Astrocyte (in vitro differentiated cells and primary cell): Measurements from ENCODE around the gene ARHGAP6. TPM values are rescaled to one million over a fixed set of nuclear protein-coding genes. Genes with fewer than 3 reads are reported as not detected.

Experiments
- DNase-seq: peaks from one replicate; pipeline ENCODE4 v3.0.0-alpha.2; 2010; ENCODE audit warnings: low read depth
- FAIRE-seq: peaks from 2 replicates; lab custom pipeline; 2011; peaks lifted over from hg19 to GRCh38; lab: Jason Lieb, UNC
- H2AFZ ChIP-seq: 2 replicates; pipeline ENCODE4 v1.6.0; 2012; ENCODE audit warnings: low read depth, low read length, inconsistent platforms
- H3K27ac ChIP-seq: 2 replicates; pipeline ENCODE4 v1.5.1; 2011; ENCODE audit warnings: low read depth, low read length, inconsistent platforms
- H3K27me3 ChIP-seq: 2 replicates; pipeline ENCODE4 v1.6.0; 2011; ENCODE audit warnings: low read length, inconsistent platforms; ENCODE audit not compliant: insufficient read depth
- H3K36me3 ChIP-seq: 2 replicates; pipeline ENCODE4 v1.5.1; 2011; ENCODE audit warnings: low read length, inconsistent platforms; ENCODE audit not compliant: insufficient read depth
- H3K4me1 ChIP-seq: 2 replicates; pipeline ENCODE4 v1.5.1; 2011; ENCODE audit warnings: low read length, inconsistent platforms; ENCODE audit not compliant: insufficient read depth
- H3K4me2 ChIP-seq: 2 replicates; pipeline ENCODE4 v1.6.0; 2012; ENCODE audit warnings: low read length, inconsistent platforms
- H3K4me3 ChIP-seq: 2 replicates; pipeline ENCODE4 v1.5.1; 2011; ENCODE audit warnings: low read depth, mild to moderate bottlenecking, low read length, inconsistent platforms; ENCODE audit not compliant: insufficient read depth
- H3K79me2 ChIP-seq: 2 replicates; pipeline ENCODE4 v1.6.0; 2012; ENCODE audit warnings: mild to moderate bottlenecking, low read length, inconsistent platforms; ENCODE audit not compliant: insufficient read depth
- H3K9ac ChIP-seq: 2 replicates; pipeline ENCODE4 v1.6.0; 2012; ENCODE audit warnings: mild to moderate bottlenecking, low read length, inconsistent platforms
- H3K9me3 ChIP-seq: 2 replicates; pipeline ENCODE4 v1.5.1; 2012; ENCODE audit warnings: low read depth, mild to moderate bottlenecking, low read length, inconsistent platforms; ENCODE audit not compliant: insufficient read depth
- H4K20me1 ChIP-seq: 2 replicates; pipeline ENCODE4 v1.6.0; 2012; ENCODE audit warnings: low read length, inconsistent platforms; ENCODE audit not compliant: insufficient read depth
- H3K27ac Mint-ChIP-seq: one replicate; pipeline ENCODE4 v1.8.0; 2021; ENCODE audit warnings: mild to moderate bottlenecking, mixed read lengths; ENCODE audit not compliant: unreplicated experiment
- H3K27me3 Mint-ChIP-seq: one replicate; pipeline ENCODE4 v1.8.0; 2021; ENCODE audit warnings: low read depth, mixed read lengths; ENCODE audit not compliant: unreplicated experiment
- H3K36me3 Mint-ChIP-seq: one replicate; pipeline ENCODE4 v1.8.0; 2021; ENCODE audit warnings: low read depth, mixed read lengths; ENCODE audit not compliant: unreplicated experiment
- H3K4me1 Mint-ChIP-seq: one replicate; pipeline ENCODE4 v1.8.0; 2021; ENCODE audit warnings: low read depth, mixed read lengths; ENCODE audit not compliant: unreplicated experiment
- H3K4me3 Mint-ChIP-seq: one replicate; pipeline ENCODE4 v1.8.0; 2021; ENCODE audit warnings: mild to moderate bottlenecking, moderate library complexity, mixed read lengths; ENCODE audit not compliant: unreplicated experiment
- H3K9me3 Mint-ChIP-seq: one replicate; pipeline ENCODE4 v1.8.0; 2021; ENCODE audit warnings: mild to moderate bottlenecking, mixed read lengths; ENCODE audit not compliant: unreplicated experiment
- EZH2 ChIP-seq: IDR thresholded peaks from 2 replicates; pipeline ENCODE4 v1.6.1; 2012; ENCODE audit warnings: mild to moderate bottlenecking, low read length, inconsistent platforms; ENCODE audit not compliant: insufficient read depth
- total RNA-seq: library from RNA; stranded (reverse); gene quantifications from 2 replicates; pipeline ENCODE4 v1.2.1, GENCODE V29; 2021
- TF ChIP-seq, protein P1 (sequence below): IDR thresholded peaks from 2 replicates; pipeline ENCODE4 v1.5.1; 2011; ENCODE audit warnings: low read depth, mild to moderate bottlenecking, inconsistent platforms, low read length, moderate library complexity; ENCODE audit not compliant: insufficient read depth

The ARHGAP6 gene
- total RNA-seq, 1 donor from 2014 or later = 0.30 TPM

GRCh38 chrX:11214346-11215190 lies 451.2 kb downstream of the ARHGAP6 start:
- no peak overlapping the region for H3K4me3 Mint-ChIP-seq
- H3K4me3 ChIP-seq = no peak overlapping the region
- H3K4me1 Mint-ChIP-seq = no peaks in the 10 kb centered on the region
- no peaks in the 10 kb centered on the region for H3K27me3 Mint-ChIP-seq
- H3K9me3 Mint-ChIP-seq = no peaks in the 10 kb centered on the region
- TF ChIP-seq EZH2 = no peak
- TF ChIP-seq, protein P1, sequence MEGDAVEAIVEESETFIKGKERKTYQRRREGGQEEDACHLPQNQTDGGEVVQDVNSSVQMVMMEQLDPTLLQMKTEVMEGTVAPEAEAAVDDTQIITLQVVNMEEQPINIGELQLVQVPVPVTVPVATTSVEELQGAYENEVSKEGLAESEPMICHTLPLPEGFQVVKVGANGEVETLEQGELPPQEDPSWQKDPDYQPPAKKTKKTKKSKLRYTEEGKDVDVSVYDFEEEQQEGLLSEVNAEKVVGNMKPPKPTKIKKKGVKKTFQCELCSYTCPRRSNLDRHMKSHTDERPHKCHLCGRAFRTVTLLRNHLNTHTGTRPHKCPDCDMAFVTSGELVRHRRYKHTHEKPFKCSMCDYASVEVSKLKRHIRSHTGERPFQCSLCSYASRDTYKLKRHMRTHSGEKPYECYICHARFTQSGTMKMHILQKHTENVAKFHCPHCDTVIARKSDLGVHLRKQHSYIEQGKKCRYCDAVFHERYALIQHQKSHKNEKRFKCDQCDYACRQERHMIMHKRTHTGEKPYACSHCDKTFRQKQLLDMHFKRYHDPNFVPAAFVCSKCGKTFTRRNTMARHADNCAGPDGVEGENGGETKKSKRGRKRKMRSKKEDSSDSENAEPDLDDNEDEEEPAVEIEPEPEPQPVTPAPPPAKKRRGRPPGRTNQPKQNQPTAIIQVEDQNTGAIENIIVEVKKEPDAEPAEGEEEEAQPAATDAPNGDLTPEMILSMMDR = no peak
- no peak overlapping the region for H3K27ac ChIP-seq
- no peak overlapping the region for H2AFZ ChIP-seq
- H3K27me3 ChIP-seq = no peaks in the 10 kb centered on the region
- no peak overlapping the region for H3K4me2 ChIP-seq
- no peaks in the 10 kb centered on the region for H4K20me1 ChIP-seq
- no peak for FAIRE-seq
- no peaks in the 10 kb centered on the region for H3K36me3 ChIP-seq
- no peaks in the 10 kb centered on the region for H3K9me3 ChIP-seq
- no peak for DNase-seq
- no peaks in the 10 kb centered on the region for H3K4me1 ChIP-seq
- no peak overlapping the region for H3K27ac Mint-ChIP-seq
- H3K9ac ChIP-seq = no peak overlapping the region
- no peaks in the 10 kb centered on the region for H3K36me3 Mint-ChIP-seq
- H3K79me2 ChIP-seq = no peaks in the 10 kb centered on the region

DNA sequence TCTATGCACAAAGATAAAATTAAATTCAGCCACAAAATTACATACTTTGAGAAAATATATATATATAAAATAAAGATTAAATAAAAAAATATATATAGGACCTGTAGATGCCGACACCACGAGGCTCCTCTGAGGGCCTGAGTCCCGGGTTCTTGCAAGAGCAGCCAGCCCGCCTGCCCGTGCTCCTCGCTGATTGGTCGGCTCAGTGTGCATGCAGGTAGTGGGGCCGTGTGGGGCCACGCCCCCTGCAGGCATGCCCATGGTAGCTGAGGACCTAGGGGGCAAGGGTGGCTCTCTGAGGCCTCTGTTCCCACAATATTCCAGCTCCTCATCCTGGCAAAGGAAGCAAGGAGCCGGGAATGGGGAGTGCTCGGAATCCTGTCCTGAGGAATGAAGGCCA lies 453.0 kb downstream of the ARHGAP6 start:
- DNase-seq (no peak), FAIRE-seq (no peak)
- Histone ChIP-seq H2AFZ (no peak overlapping the region), H3K4me3 (no peak overlapping the region), H4K20me1 (no peaks in the 10 kb centered on the region), H3K9me3 (no peaks in the 10 kb centered on the region), H3K36me3 (no peaks in the 10 kb centered on the region), H3K27me3 (no peaks in the 10 kb centered on the region), H3K9ac (no peak overlapping the region), H3K79me2 (no peaks in the 10 kb centered on the region), H3K27ac (no peak overlapping the region), H3K4me2 (no peak overlapping the region), H3K4me1 (no peaks in the 10 kb centered on the region)
- no peaks in the 10 kb centered on the region for H3K36me3 Mint-ChIP-seq
- TF ChIP-seq EZH2 = no peak
- TF ChIP-seq, protein P1 = no peak
- H3K9me3 Mint-ChIP-seq = no peaks in the 10 kb centered on the region
- no peak overlapping the region for H3K27ac Mint-ChIP-seq
- H3K4me3 Mint-ChIP-seq = no peak overlapping the region
- no peaks in the 10 kb centered on the region for H3K27me3 Mint-ChIP-seq
- no peaks in the 10 kb centered on the region for H3K4me1 Mint-ChIP-seq

DNA sequence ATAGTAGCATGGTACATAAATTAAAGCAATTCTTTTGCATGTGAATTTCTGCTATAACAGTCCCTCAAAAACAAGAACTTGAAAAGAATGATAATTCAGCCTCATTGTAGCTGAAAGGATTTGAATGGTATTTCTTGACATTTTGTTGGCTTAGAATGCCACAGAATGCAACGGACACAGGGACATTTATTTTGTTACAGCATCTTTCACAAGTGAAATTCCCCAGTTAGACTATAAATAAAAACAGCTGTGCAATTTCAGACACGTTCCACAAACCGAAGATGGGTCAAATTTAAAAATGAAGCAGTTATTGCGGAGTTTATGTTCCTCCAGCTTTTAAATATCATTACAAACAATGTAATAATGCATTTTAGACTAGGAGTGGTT lies 455.3 kb downstream of the ARHGAP6 start:
- Histone ChIP-seq H3K4me2 (no peak overlapping the region), H2AFZ (no peak overlapping the region), H3K36me3 (no peaks in the 10 kb centered on the region), H3K4me1 (no peaks in the 10 kb centered on the region), H3K27ac (no peak overlapping the region), H3K9me3 (no peaks in the 10 kb centered on the region), H4K20me1 (no peaks in the 10 kb centered on the region), H3K79me2 (no peaks in the 10 kb centered on the region), H3K4me3 (no peak overlapping the region), H3K9ac (no peak overlapping the region), H3K27me3 (no peaks in the 10 kb centered on the region)
- H3K27ac Mint-ChIP-seq = no peak overlapping the region
- no peaks in the 10 kb centered on the region for H3K9me3 Mint-ChIP-seq
- peak; percentile 98 for FAIRE-seq
- no peaks in the 10 kb centered on the region for H3K27me3 Mint-ChIP-seq
- TF ChIP-seq EZH2 = no peak
- TF ChIP-seq, protein P1 = no peak
- H3K4me1 Mint-ChIP-seq = no peaks in the 10 kb centered on the region
- no peaks in the 10 kb centered on the region for H3K36me3 Mint-ChIP-seq
- DNase-seq = no peak
- H3K4me3 Mint-ChIP-seq = no peak overlapping the region
